Measurements from ENCODE around the gene SERINC2. TPM values are rescaled to one million over a fixed set of nuclear protein-coding genes. Genes with fewer than 3 reads are reported as not detected.
"Not testable (repeated sequence)": the region's sequence is repeated elsewhere in the genome, so short reads cannot be mapped to it uniquely, and the experiment has no call there.

Gene SERINC2
- total RNA-seq, 1 experiment from 2014 or later: 50.1 TPM

DNA sequence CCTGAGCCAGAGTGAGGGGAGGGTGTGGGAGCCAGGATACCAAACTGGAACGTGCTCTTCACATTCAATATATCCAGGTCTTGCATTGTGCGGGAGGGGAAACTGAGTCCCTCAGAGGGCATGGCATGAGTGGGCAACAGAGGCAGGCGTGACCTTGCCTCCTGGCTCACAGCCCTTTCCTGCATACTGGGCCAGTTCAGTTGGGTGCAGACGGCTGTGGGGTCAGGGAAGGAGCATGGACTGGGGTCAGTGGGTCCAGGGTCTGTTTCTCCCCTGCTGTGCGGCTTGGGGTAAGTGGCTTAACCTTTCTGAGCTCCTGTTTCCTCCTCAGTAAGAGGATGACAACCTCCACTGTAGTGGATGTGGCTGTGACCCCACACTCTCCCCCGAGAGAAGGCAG, 16.6 kb downstream of the SERINC2 start:
- H3K9me3 ChIP-seq (ENCODE audit: control insufficient read depth in 1 of 2, insufficient read depth in 1 of 2, low read depth in 1 of 2, low read length in 2 of 2): no peaks in the 10 kb centered on the region
- TF ChIP-seq ELF1 (IDR thresholded peaks at IDR 0.05; ENCODE audit: borderline replicate concordance, low read depth) (no peak), ZFX (IDR thresholded peaks at IDR 0.05) (no peak), EZH2phosphoT487 (IDR thresholded peaks at IDR 0.05; ENCODE audit: borderline replicate concordance) (no peak), EZH2 (IDR thresholded peaks at IDR 0.05) (no peak), JUND (IDR thresholded peaks at IDR 0.05) (no peak), CEBPB (IDR thresholded peaks at IDR 0.05; ENCODE audit: low read depth) (no peak), ATF3 (IDR thresholded peaks at IDR 0.05) (no peak)
- TF ChIP-seq, protein P1, sequence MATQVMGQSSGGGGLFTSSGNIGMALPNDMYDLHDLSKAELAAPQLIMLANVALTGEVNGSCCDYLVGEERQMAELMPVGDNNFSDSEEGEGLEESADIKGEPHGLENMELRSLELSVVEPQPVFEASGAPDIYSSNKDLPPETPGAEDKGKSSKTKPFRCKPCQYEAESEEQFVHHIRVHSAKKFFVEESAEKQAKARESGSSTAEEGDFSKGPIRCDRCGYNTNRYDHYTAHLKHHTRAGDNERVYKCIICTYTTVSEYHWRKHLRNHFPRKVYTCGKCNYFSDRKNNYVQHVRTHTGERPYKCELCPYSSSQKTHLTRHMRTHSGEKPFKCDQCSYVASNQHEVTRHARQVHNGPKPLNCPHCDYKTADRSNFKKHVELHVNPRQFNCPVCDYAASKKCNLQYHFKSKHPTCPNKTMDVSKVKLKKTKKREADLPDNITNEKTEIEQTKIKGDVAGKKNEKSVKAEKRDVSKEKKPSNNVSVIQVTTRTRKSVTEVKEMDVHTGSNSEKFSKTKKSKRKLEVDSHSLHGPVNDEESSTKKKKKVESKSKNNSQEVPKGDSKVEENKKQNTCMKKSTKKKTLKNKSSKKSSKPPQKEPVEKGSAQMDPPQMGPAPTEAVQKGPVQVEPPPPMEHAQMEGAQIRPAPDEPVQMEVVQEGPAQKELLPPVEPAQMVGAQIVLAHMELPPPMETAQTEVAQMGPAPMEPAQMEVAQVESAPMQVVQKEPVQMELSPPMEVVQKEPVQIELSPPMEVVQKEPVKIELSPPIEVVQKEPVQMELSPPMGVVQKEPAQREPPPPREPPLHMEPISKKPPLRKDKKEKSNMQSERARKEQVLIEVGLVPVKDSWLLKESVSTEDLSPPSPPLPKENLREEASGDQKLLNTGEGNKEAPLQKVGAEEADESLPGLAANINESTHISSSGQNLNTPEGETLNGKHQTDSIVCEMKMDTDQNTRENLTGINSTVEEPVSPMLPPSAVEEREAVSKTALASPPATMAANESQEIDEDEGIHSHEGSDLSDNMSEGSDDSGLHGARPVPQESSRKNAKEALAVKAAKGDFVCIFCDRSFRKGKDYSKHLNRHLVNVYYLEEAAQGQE (IDR thresholded peaks at IDR 0.05; ENCODE audit: low read depth): no peak
- H3K27me3 ChIP-seq (ENCODE audit: insufficient read depth, low read length): no peaks in the 10 kb centered on the region
- H4K20me1 ChIP-seq (ENCODE audit: insufficient read depth): no peaks in the 10 kb centered on the region
- no peak overlapping the region for H3K4me3 ChIP-seq (replicated peaks in 1 of 2; ENCODE audit: low read depth in 1 of 2, low read length in 2 of 2)
- H3K9me2 ChIP-seq (ENCODE audit: insufficient read depth): no peaks in the 10 kb centered on the region
- intact Hi-C loops (cut with micrococcal nuclease): no loop called here
- no peak for DNase-seq (ENCODE audit: low read depth, low spot score)
- BruUV-seq (replicated peaks): no TSS peak
- H3K4me2 ChIP-seq (ENCODE audit: low read length): no peak overlapping the region
- H3K36me3 ChIP-seq (ENCODE audit: control insufficient read depth in 1 of 2, insufficient read depth in 2 of 2, low read length in 2 of 2): 0 out of 4 replicates have a peak, but pooled peaks cover 3 to 4% of the 10 kb centered on the region in 2 experiments
- H3K79me2 ChIP-seq (ENCODE audit: insufficient read depth, low read length): no peaks in the 10 kb centered on the region
- CTCF ChIA-PET: no interaction called here
- RAD21 ChIA-PET (ENCODE audit: low non-redundant PET in 1 of 2, low total read pairs in 2 of 2, uncharacterized antibody in 2 of 2, unreplicated experiment in 2 of 2): no interaction called here
- peaks cover 5 to 23% of the 10 kb centered on the region in 2 experiments; a peak in 3 of 4 replicates for H3K4me1 ChIP-seq (ENCODE audit: control insufficient read depth in 1 of 2, insufficient read depth in 2 of 2, low read length in 2 of 2)
- no peak overlapping the region for H2AFZ ChIP-seq (ENCODE audit: low read depth, low read length, poor library complexity, severe bottlenecking)
- POLR2A ChIA-PET: no interaction called here
- ATAC-seq: no peak
- no peak overlapping the region for H3K9ac ChIP-seq (ENCODE audit: low read length)
- no peak overlapping the region for H3K27ac ChIP-seq (ENCODE audit: low read depth, low read length)

DNA sequence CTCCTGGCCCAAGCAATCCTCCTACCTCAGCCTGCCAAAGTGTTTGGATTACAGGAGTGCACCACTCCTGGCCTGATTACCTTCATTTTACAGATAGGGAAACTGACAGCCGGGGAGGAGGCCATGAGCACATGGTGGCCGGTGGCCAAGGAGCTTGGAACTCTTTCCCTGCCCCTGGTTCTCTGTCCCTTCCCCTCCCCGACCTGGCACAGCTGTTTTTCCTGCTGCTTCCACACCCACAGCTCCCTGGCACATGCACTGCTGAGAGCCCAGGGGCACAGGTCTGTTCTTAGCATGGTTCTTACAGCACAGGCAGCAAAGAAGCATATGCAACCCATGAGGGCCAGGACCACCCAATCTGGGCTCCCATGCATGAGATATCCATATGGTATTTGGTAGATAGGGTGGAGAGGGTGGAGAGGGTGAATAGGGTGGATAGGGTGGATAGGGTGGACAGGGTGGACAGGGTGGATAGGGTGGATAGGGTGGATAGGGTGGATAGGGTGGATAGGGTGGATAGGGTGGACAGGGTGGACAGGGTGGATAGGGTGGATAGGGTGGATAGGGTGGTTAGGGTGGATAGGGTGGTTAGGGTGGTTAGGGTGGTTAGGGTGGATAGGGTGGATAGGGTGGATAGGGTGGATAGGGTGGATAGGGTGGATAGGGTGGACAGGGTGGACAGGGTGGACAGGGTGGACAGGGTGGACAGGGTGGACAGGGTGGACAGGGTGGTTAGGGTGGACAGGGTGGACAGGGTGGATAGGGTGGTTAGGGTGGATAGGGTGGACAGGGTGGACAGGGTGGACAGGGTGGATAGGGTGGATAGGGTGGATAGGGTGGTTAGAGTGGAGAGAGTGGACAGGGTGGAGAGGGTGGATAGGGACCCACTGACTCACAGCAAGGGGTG, 18.6 kb downstream of the SERINC2 start:
- H3K36me3 ChIP-seq (ENCODE audit: control insufficient read depth in 1 of 2, insufficient read depth in 2 of 2, low read length in 2 of 2); H3K4me1 ChIP-seq (ENCODE audit: control insufficient read depth in 1 of 2, insufficient read depth in 2 of 2, low read length in 2 of 2); H3K9ac ChIP-seq (ENCODE audit: low read length); H3K27me3 ChIP-seq (ENCODE audit: insufficient read depth, low read length); intact Hi-C loops (cut with micrococcal nuclease); DNase-seq (ENCODE audit: low read depth, low spot score); CTCF ChIA-PET; RAD21 ChIA-PET (ENCODE audit: low non-redundant PET in 1 of 2, low total read pairs in 2 of 2, uncharacterized antibody in 2 of 2, unreplicated experiment in 2 of 2); H3K27ac ChIP-seq (ENCODE audit: low read depth, low read length); H4K20me1 ChIP-seq (ENCODE audit: insufficient read depth); H3K9me2 ChIP-seq (ENCODE audit: insufficient read depth); H3K9me3 ChIP-seq (ENCODE audit: control insufficient read depth in 1 of 2, insufficient read depth in 1 of 2, low read depth in 1 of 2, low read length in 2 of 2); H3K79me2 ChIP-seq (ENCODE audit: insufficient read depth, low read length); H3K4me2 ChIP-seq (ENCODE audit: low read length); ATAC-seq; H2AFZ ChIP-seq (ENCODE audit: low read depth, low read length, poor library complexity, severe bottlenecking); H3K4me3 ChIP-seq (replicated peaks in 1 of 2; ENCODE audit: low read depth in 1 of 2, low read length in 2 of 2); POLR2A ChIA-PET; BruUV-seq (replicated peaks): not testable (repeated sequence)

Data from HCT116 (cell line).